ENCODE results near the gene RAMACL.
"Not testable (repeated sequence)": the region's sequence is repeated elsewhere in the genome, so short reads cannot be mapped to it uniquely, and the experiment has no call there.

RAMACL gene

DNA sequence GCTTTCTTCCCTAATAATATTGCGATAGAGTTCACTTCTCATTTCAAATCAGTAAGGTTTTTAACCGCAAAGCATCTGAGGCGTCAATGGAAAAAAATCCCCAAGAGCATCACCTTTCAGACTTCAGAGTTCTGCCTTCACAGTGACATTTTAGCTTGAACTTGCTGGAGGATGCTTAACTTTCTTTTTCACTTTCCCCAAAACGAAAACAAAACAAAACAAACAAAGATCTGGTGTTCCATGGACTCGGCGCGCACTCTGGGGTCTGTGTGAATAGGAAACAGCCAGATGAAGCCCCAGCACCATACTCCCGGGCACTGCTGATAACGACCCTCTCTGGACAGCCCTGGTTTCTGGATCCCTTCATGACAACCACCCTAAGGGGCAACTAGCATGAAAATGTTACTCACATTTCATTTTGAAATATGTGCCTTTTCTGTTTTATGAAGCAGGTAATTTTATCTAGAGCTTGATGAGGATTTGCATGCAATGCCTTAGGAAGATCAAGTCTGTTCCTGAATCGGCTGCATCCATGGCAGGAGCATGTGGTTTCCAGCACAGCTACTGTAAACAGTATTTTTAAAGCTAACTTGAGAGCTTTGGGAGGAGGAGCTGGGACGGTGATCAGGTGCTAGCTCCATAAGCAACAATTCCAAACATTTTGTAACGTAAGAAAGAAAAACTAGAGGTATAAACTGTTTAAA, 44.5 kb downstream of the RAMACL start:
- H3K27ac ChIP-seq, result peak overlapping the region in 6 of 21 experiments; percentile 4 to 81 (median 44)
- peak overlapping the region in 2 of 7 experiments; percentile 19 to 20 for H3K4me3 ChIP-seq

DNA sequence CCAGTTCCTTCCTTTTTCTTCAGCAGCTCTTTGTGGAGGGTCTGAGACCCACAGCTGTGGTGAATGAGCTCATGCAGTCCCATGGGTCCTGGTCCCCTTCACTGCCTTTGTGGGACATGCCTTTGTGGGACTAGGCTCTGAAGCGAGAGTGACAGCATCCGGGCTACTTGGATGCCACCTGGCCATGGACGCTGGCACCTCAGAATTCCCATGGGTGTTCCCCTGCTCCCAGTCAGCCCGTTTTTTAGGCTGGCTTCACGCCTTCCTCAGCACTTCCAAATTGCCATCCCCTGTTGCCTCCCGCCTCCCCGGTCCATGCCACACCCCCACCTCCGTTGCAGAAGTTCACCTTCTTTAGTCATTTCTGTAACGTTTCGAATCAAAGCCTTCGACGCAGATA, 45.1 kb downstream of the RAMACL start:
- Histone ChIP-seq H3K27ac (peak overlapping the region in 13 of 21 experiments; percentile 20 to 81 (median 47)), H3K4me3 (peak overlapping the region in 3 of 7 experiments; percentile 12 to 20 (median 19))

DNA sequence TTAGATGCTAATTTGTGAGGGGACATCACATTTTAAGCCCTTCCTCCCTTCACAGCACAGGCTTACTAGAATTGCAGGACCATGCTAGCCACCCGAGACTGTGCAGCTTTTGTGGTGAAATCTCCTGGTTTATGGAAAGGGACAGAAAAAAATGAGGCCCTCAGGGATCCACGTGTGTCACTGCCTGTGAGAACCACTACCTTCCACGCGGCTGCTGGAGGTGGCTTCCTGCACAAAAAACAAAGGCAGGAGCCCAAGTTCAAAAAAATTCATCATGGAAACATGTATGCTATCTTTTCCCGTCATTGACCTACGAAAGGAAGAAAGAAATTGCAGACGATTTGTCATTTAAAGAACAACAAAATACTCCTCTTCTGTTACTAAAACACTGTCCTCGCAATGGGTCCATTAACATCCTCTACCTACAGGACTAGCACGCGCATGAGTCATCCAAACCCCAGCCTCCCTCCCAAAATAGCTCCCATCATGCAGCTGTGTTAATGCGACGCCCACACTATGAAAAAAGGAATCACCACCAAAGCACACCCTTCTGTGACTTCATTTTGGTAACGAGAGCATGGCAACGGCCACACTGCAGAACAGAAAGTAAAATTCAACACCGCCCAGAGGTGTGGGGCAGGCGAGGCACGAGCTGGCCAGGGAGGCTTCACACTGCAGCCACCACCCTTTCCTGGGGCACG, 45.7 kb downstream of the RAMACL start:
- Histone ChIP-seq H3K27ac (peak overlapping the region in 13 of 21 experiments; percentile 18 to 81 (median 47)), H3K4me3 (peak overlapping the region in 3 of 7 experiments; percentile 12 to 20 (median 19))

DNA sequence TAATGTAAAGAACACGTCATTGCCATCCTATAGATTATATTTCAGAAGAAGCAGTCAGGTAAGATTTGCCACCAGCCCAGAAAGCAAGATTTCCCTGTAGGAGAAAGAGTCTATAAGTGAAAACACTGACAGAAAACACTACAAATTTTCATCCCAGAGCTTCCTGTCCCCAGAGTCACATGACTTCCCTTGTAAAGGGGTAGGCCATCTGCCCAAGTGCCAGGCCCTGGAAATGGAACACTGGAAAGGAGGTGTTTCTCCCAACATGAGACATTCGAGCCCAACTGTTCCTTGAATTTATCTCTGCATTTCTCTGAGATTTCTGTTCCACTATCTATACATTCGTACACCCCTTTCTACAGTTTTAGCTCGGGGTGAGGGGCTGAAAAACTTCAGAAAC, 46.9 kb downstream of the RAMACL start:
- H3K4me3 ChIP-seq, result no peak overlapping the region
- H3K27ac ChIP-seq, result no peak overlapping the region

GRCh38 chr6:166539011-166539385, 47.5 kb downstream of the RAMACL start:
- not testable (repeated sequence) for H3K4me3 ChIP-seq, H3K27ac ChIP-seq

GRCh38 chr6:166538297-166539010, 48.0 kb downstream of the RAMACL start:
- Histone ChIP-seq H3K4me3 (no peak overlapping the region), H3K27ac (no peak overlapping the region)

DNA sequence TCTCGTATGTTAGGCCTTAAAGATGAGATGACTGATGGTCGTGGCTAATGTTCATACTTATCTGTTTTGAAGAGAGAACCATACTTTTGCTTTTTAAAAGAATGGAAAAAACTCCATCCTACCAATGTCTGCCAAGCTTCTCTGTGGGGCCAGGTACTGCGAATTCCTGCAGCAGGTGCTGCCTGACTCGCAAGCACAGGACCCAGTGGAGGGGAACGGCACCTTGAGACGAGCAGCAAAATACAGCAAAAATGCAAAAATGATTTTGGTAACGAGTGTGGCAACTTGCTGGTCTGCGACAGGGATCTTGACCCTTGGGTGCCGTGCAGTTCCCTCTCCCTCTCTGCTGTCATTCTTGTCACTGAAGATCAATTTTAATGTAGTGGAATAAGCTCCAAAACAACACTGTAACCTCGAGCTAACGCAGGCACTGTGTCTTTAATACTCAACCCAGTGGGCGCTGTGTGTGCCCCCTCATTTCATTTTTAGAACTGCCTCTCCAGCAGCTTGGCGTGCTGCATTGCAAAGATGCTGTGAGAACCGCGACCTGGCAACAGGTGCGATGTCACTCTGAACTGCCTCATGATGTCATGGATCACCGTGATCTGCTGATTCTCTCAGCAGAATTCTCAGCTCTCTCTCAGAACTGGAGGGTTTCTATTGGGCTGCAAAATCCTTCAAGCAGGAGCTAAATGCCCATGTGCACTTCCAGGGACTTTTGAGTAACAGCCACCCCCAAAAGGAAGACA, 51.6 kb downstream of the RAMACL start:
- H3K4me3 ChIP-seq, result no peak overlapping the region
- H3K27ac ChIP-seq, result no peak overlapping the region

GRCh38 chr6:166533205-166533824, 53.2 kb downstream of the RAMACL start:
- Histone ChIP-seq H3K27ac (peak overlapping the region in 1 of 21 experiments; percentile 11), H3K4me3 (no peak overlapping the region)

All from skin epidermis (tissue), 12 donors.